Ovary (tissue), 3 donors: Measurements from ENCODE around the gene MEF2D.

Experiments used
- EP300 ChIP-seq: sonication (generic); formaldehyde crosslinking; IDR thresholded peaks from one replicate; pipeline ENCODE4 v1.6.1; 2017; ENCODE audit warnings: antibody characterized with exemption
- POLR2A ChIP-seq: fragments of 450-650 bp; IDR thresholded peaks from one replicate; pipeline ENCODE4 v1.6.1; 2017; ENCODE audit warnings: antibody characterized with exemption, mild to moderate bottlenecking, moderate library complexity
- TF ChIP-seq, protein P1 (sequence below), 3 donors: fragments of 450-650 bp in 2 of 3; fragments of 200-600 bp in 1 of 3; IDR thresholded peaks; one replicate each; pipeline versions ENCODE4 v1.5.1 to v1.8.0; 2016 to 2022; ENCODE audit warnings: antibody characterized with exemption in 3 of 3, mild to moderate bottlenecking in 1 of 3
- donor health status: DM: no; HTN: no; CAD: no.

DNA sequence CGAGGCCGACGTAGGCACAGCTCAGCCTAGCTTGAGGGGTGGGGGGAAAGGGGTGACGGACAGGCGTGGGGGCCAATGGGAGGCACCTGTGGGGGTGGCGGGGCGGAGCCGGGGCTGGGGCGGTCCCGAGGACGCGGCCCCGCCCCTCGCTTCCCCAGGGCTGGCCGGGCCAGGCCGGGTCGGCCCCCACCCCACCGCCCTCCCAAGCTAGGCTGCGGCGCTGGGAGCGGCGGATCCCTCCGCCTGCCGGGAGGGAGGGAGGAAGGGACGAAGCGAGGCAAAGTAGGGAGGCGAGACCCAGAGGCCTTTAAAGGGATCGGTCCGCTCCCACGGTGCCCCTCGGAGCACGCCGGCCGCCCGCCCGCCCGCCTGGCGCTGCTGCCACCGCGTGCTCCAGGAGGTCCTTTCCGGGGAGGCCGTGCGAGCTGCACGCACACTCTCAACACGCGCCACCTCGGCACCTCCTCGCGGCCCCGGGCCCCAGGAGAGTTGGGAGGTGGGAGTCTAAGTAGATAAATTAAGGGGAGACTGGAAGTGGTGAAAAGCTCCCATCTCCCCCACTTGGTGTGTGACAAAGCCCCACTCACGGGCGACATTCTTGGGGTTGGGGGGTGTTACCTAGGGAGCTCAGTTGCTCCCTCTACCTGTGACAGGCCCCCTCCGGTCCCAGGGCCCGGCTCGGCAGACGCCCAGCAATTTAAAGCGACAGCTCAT is 375 bp upstream of the MEF2D start:
- TF ChIP-seq, protein P1, sequence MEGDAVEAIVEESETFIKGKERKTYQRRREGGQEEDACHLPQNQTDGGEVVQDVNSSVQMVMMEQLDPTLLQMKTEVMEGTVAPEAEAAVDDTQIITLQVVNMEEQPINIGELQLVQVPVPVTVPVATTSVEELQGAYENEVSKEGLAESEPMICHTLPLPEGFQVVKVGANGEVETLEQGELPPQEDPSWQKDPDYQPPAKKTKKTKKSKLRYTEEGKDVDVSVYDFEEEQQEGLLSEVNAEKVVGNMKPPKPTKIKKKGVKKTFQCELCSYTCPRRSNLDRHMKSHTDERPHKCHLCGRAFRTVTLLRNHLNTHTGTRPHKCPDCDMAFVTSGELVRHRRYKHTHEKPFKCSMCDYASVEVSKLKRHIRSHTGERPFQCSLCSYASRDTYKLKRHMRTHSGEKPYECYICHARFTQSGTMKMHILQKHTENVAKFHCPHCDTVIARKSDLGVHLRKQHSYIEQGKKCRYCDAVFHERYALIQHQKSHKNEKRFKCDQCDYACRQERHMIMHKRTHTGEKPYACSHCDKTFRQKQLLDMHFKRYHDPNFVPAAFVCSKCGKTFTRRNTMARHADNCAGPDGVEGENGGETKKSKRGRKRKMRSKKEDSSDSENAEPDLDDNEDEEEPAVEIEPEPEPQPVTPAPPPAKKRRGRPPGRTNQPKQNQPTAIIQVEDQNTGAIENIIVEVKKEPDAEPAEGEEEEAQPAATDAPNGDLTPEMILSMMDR (IDR thresholded peaks at IDR 0.05) = peak; percentile 43 to 56 (median 52)
- TF ChIP-seq POLR2A (peak; percentile 96), EP300 (no peak)
